Gastroesophageal sphincter (tissue), 2 donors: ENCODE data around the gene GSDME.

ENCODE experiments used
- POLR2A ChIP-seq, 2 donors: fragments of 450-650 bp; IDR thresholded peaks; one replicate each; pipeline ENCODE4 v1.6.1; 2017; ENCODE audit warnings: antibody characterized with exemption in 2 of 2, mild to moderate bottlenecking in 2 of 2, moderate library complexity in 1 of 2
- POLR2AphosphoS5 ChIP-seq: sonication (generic); formaldehyde crosslinking; IDR thresholded peaks from one replicate; pipeline ENCODE4 v1.6.1; 2017; ENCODE audit warnings: antibody characterized with exemption

GRCh38 chr7:24720283-24720682 lies 37.0 kb downstream of the GSDME start:
- TF ChIP-seq POLR2AphosphoS5 (no peak), POLR2A (IDR thresholded peaks at IDR 0.05) (no peak)
